ENCODE results near the gene PM20D2. TPM values are rescaled to one million over a fixed set of nuclear protein-coding genes. Genes with fewer than 3 reads are reported as not detected.

Gene PM20D2
- total and polyA plus RNA-seq, 3 donors from 2014 or later, result 4.4 to 7.1 (median 6.9) TPM

- WGBS, 2 donors, result 65 to 81% methylated on average over 17 of the region's 17 CpGs
- H3K27ac ChIP-seq, result no peak overlapping the region
- no peak for DNase-seq
- H3K27me3 ChIP-seq, result no peaks in the 10 kb centered on the region
- no peaks in the 10 kb centered on the region for H3K36me3 ChIP-seq (ENCODE audit: low read depth, missing control alignments)
- no peaks in the 10 kb centered on the region for H3K9me3 ChIP-seq
- TF ChIP-seq POLR2A (IDR thresholded peaks at IDR 0.05), result no peak
- TF ChIP-seq, protein P1, sequence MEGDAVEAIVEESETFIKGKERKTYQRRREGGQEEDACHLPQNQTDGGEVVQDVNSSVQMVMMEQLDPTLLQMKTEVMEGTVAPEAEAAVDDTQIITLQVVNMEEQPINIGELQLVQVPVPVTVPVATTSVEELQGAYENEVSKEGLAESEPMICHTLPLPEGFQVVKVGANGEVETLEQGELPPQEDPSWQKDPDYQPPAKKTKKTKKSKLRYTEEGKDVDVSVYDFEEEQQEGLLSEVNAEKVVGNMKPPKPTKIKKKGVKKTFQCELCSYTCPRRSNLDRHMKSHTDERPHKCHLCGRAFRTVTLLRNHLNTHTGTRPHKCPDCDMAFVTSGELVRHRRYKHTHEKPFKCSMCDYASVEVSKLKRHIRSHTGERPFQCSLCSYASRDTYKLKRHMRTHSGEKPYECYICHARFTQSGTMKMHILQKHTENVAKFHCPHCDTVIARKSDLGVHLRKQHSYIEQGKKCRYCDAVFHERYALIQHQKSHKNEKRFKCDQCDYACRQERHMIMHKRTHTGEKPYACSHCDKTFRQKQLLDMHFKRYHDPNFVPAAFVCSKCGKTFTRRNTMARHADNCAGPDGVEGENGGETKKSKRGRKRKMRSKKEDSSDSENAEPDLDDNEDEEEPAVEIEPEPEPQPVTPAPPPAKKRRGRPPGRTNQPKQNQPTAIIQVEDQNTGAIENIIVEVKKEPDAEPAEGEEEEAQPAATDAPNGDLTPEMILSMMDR (IDR thresholded peaks at IDR 0.05), result no peak
- H3K4me1 ChIP-seq, result peaks cover 5% of the 10 kb centered on the region
- H3K4me3 ChIP-seq, result no peak overlapping the region
- intact Hi-C loops (cut with DNase I; ENCODE audit: low total_unique reads), result no loop called here
Measured at GRCh38 chr6:89148016-89148750, 2.3 kb downstream of the PM20D2 start.

GRCh38 chr6:89154131-89154530 is 8.3 kb downstream of the PM20D2 start:
- 76 to 81% methylated on average over 1 of the region's 1 CpG for WGBS, 2 donors
- intact Hi-C loops (cut with DNase I; ENCODE audit: low total_unique reads), result no loop called here

DNA sequence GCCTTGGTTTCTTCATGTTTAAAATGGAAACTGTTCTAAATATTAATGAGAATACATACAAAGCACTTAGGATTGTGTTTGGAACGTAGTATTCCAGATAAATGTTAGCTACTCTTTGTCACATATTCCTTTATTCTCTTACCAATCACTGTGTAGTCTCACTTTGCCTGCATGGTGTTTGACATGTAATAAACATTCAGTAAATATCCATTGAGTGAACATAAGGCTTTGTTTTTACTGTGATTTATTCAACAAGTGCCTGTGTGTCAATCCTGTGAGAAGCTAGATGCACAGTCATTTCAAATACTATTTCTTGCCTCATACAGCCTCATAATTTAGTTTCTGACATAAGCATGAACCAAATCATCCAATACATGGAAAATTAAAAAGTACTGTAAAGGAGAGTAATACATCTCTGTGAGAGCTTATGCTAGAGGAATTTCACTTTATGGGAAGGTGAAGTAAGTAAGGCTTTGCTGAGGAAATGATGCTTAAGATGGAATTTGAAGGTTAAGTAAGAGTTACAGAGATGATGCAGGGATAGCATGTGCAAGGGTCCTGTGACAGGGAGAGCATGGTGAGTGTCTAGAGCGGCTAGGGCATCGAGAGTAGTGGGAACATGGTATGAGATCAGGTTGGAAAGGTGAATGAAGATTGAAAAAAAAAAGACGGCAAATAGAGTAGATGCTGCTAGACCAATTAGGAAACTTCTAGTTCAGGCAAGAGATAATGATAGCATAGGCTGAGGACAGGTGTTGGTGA is 14.7 kb downstream of the PM20D2 start:
- Histone ChIP-seq H3K4me1 (no peaks in the 10 kb centered on the region), H3K9me3 (no peaks in the 10 kb centered on the region), H3K27me3 (no peaks in the 10 kb centered on the region), H3K4me3 (no peak overlapping the region), H3K36me3 (ENCODE audit: low read depth, missing control alignments) (no peaks in the 10 kb centered on the region), H3K27ac (peak overlapping the region in 1 of 2 donors; percentile 67)
- 94 to 99% methylated on average over 4 of the region's 4 CpGs for WGBS, 2 donors
- DNase-seq, result no peak
- TF ChIP-seq, protein P1 (IDR thresholded peaks at IDR 0.05), result no peak
- no peak for TF ChIP-seq POLR2A (IDR thresholded peaks at IDR 0.05)
- intact Hi-C loops (cut with DNase I; ENCODE audit: low total_unique reads), result no loop called here

More at GRCh38 chr6:89154131-89154530, 8.3 kb downstream of the PM20D2 start:
- Histone ChIP-seq H3K4me1 (no peaks in the 10 kb centered on the region), H3K4me3 (no peak overlapping the region), H3K9me3 (no peaks in the 10 kb centered on the region), H3K27me3 (no peaks in the 10 kb centered on the region), H3K36me3 (ENCODE audit: low read depth, missing control alignments) (no peaks in the 10 kb centered on the region), H3K27ac (no peak overlapping the region)
- no peak for TF ChIP-seq POLR2A (IDR thresholded peaks at IDR 0.05)
- TF ChIP-seq, protein P1 (IDR thresholded peaks at IDR 0.05), result no peak
- no peak for DNase-seq

- 66 to 67% methylated on average over 7 of the region's 7 CpGs for WGBS, 2 donors
- intact Hi-C loops (cut with DNase I; ENCODE audit: low total_unique reads), result no loop called here
- Histone ChIP-seq H3K9me3 (no peaks in the 10 kb centered on the region), H3K27me3 (no peaks in the 10 kb centered on the region), H3K27ac (peak overlapping the region; percentile 57 to 67), H3K4me3 (no peak overlapping the region), H3K4me1 (no peaks in the 10 kb centered on the region), H3K36me3 (ENCODE audit: low read depth, missing control alignments) (no peaks in the 10 kb centered on the region)
- TF ChIP-seq, protein P1 (IDR thresholded peaks at IDR 0.05), result no peak
- no peak for TF ChIP-seq POLR2A (IDR thresholded peaks at IDR 0.05)
- DNase-seq, result no peak
Measured at GRCh38 chr6:89161326-89162046, 15.6 kb downstream of the PM20D2 start.

Data from testis (tissue), 3 donors.